PFSK-1 (cell line): ENCODE measurements around the gene SMIM43.

Experiments
- POLR2AphosphoS5 ChIP-seq: IDR thresholded peaks from 2 replicates; pipeline ENCODE4 v1.6.1; 2012; ENCODE audit warnings: low read depth, mild to moderate bottlenecking, control low read depth, low read length, moderate library complexity
- REST ChIP-seq, 2 experiments: IDR thresholded peaks; 2 replicates each; pipeline versions ENCODE4 v1.6.1 to v1.8.0; 2011 to 2012; ENCODE audit warnings: low read depth in 2 of 2, low read length in 2 of 2, control low read depth in 1 of 2, inconsistent platforms in 1 of 2, mild to moderate bottlenecking in 1 of 2, moderate library complexity in 1 of 2; ENCODE audit not compliant: insufficient read depth in 1 of 2
- SIN3A ChIP-seq: IDR thresholded peaks from 2 replicates; pipeline ENCODE4 v1.6.1; 2012; ENCODE audit warnings: mild to moderate bottlenecking, low read length, moderate library complexity, borderline replicate concordance; ENCODE audit not compliant: insufficient read depth
- TAF1 ChIP-seq: IDR thresholded peaks from 2 replicates; pipeline ENCODE4 v1.6.1; 2012; ENCODE audit warnings: low read length, control low read depth, borderline replicate concordance; ENCODE audit not compliant: insufficient read depth

DNA sequence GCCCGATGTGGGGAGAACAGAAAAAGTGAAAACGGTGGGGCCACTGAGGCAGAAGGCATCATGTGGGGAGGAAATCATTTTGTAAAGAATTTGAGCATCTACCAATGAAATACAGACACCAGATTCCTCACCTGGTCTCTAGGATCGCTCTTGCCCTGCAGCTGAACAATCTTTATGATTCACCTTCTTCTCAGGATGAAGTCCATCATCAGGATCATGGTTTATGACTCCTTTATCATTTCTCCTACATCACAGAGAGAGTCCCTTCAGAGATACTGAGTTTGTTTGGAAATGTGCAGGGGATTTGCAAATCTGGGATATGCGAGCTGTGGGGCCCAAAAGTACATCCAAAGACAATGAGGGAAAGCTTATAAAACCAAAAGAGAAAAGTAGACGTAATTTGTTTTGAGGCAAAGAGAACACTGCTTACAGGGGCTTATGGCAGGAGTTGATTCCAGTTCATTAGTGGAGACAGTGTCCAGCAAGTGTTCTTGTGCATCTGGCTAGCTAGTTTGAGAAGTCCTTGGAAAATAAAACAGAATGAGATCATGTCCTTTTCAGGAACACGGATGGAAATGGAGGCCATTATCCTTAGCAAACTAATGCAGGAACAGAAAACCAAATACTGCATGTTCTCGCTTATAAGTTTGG lies 52.8 kb downstream of the SMIM43 start:
- no peak for TF ChIP-seq POLR2AphosphoS5
- TF ChIP-seq REST (IDR thresholded peaks at IDR 0.05; ENCODE audit: insufficient read depth in 1 of 2, low read depth in 2 of 2, low read length in 2 of 2): no peak
- TF ChIP-seq TAF1: no peak
- TF ChIP-seq SIN3A: no peak
